GM18505 (cell line): ENCODE measurements around the gene DOK4.

Experiments used
- ATAC-seq: cut with Tn5 transposase; IDR thresholded peaks from one replicate; pipeline ENCODE4 v1.9.1; 2021; ENCODE audit not compliant: unreplicated experiment
- POLR2A ChIP-seq: IDR thresholded peaks from 4 replicates; pipeline ENCODE4 v1.6.1; 2011; ENCODE audit warnings: borderline replicate concordance; ENCODE audit not compliant: insufficient read depth, insufficient read length; ENCODE audit errors: extremely low read depth

The DOK4 gene

DNA sequence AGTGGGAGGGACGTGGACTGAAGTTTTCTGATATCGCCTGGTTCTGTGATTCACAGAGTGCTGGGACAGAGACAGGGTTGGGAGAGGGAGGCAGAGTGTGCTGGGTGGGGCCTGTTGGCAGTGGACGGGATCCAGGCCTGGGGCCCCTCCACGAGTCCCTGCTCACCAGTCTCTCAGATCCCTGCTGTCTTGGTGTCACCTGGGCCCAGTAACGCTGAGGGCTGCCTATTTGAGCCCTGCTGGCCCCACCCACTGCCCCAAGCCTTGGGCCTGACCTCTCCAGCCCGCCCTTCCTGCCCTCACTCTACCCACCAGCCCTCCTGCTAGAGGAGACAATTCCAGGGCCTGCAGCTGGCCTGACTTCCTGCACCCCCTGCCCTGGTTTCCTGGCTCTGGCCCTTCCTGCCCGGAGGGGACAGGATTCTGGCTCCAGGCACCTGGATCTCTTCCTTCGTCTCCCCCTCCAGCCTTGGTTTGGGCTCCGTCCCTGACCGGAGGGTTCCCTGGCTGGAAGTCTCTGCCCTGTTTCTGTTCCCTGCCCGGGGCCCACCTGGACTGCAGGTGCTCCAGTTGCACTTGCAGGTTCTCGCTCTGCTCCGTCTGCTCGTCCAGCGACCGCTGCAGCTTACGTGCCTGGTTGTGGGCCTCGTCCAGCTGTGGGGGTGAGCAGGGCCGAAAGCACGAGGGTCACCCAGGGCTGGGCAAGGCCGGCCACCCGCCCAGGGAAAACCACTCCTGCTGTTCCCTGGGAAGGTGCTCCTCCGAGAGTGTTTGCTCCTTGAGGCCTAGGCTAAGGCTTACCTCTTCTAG lies 28.7 kb upstream of the DOK4 start:
- ATAC-seq, result no peak
- TF ChIP-seq POLR2A, result no peak

DNA sequence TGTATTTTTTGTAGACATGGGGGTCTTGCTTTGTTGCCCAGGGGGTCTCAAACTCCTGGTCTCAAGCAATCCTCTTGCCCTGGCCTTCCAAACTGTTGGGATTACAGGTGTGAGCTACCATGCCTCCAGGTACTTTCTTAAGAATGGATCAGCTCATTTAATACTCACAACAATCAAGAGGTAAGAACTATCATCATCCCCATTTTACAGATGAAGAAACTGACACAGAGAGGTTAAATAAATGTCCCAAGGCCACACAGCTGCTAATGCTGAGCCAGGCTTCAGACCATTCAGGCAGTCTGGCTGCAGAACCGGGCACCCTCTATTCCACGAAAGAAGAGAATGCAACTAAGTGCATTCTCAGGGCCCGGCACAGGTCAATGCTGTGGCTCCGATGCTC lies 28.1 kb upstream of the DOK4 start:
- no peak for TF ChIP-seq POLR2A
- ATAC-seq, result no peak

DNA sequence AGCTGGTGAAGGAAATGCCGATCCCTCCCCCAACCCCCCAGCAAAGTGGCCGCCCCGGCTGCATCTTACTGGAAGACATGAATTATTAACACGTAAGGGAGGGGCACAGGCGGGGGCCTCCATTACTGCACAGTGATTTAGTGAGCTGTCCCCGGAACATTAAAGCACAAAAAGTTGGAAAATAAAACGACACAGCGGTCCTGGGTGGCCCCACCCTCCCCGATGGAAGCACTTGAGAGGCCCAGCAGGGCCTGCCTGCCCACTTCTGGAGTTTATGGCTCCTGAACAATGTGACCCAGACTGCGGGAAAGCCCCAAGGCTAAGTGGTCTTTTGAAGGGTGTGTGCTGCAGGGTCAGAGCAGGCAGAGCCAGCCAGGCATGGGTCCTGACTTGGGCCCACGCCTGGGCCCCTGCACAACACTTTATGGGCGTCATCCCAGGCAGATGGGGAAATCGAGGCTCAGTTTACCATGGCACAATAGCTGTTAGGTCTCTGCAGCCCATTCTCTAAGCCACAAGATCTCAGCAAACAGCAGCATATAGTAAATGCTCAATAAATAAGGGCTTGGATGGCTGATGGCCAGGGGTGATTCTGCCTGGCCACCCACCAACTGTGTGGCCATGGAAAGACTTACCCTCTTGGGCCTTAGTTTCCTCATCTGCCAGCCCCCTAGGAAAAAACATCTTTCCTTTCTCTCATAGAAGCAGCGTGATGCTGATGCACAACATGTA lies 27.2 kb upstream of the DOK4 start:
- no peak for ATAC-seq
- TF ChIP-seq POLR2A, result no peak

DNA sequence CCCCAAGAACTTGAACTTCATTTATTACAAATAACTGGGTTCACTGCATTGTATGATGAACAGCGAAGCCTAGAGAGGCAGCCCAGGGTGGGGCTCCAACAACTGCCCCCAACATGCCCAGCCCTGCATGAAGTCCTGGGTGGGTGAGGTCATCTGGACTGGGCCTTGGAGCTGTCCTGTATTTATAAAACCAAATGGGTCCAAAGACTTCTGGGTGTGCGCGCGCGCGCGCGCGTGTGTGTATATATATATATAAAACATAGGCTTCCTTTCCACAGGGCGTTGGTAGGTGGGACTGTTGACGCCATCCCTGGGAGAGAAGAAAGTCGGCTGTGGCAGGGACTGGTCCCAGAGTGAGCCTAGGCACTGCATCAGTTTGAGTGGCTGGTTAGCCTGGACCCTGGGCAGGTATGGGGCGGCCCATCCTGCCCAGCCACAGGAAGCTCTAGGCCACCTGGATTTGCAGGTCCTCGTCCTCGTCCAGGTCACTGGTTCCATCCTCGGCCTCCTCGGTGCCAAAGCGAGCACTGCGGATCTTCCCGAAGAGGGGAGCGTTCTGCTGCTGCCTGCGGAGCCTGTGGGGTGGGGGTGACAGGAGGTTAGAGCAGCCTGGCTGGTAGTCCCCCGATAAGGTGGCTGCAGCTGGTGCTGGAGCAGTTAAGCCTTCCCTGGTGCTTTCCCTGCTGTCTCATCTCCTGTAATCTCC lies 26.2 kb upstream of the DOK4 start:
- TF ChIP-seq POLR2A, result no peak
- ATAC-seq, result no peak

DNA sequence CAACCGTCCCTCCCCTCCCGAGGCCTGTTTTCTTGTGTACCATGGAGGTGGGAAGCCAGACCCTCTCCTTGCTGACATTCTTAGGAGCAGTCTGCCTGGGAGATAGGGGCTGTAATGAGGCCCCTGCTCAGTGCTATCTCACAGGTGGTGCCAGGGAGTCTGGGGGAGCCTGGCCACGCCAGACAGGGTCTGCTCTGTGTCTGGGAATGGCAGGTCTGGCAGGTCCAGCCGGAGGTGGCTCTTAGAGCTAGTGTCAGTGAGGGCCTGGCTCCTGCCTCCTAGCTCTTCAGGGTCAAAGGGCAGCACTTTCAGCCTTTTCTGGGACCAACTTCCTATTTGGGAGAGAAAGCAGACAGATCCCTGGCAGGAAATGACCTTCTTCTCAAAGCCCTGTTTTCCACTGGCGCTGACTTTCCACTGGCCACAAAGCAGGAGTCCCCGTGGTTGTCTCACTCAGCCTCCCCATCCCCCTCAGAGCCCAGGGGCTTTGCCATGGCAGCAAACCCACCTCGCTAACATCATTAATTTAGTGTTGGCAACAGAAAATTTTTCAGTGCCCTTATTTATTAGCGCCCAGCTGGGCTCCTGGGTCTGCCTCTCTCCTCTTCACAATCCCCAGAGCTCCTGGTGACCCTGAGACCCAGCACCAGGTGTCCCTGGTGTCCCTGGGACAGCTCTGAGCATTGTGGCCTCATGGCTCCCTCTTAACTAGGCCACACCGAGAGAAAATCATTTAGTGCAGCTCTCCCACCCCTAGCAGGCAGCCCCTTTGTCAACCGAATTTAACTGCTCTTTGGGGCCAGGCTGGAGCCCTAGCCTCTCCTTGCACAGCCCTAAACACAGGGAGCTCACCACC lies 24.0 kb upstream of the DOK4 start:
- no peak for ATAC-seq
- TF ChIP-seq POLR2A, result no peak

DNA sequence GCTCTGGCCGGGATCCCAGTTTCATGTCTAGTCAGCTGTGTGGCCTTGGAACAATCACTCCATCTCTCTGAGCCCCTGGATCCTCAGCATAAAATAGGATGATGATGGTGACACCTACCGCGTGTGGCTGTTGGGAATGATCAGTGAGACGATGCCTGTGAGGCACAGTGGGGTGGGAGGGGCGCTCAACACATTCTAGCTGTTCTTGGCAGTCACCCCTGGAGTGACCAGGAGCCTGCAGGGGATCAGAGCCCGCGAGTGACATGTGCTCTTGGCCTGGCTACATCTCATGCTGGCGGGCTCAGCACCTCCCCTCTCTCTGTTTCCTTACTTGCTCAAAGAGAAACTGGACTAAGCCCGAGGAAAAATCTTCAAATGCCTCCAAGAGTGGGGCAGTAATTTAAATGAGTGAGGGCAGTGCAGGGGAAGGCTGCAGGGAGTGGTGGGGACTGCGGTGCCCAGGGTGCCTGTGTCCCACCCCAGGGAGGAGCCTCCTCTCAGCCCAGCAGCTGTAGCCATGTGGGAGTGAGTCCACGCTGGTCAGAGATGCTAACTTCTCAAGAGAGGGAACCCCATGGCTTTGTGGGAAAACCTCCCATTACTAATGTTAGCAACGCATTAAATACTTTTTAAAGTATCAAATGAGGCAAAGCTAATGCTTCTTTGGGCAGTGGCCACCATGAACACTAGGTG lies 23.1 kb upstream of the DOK4 start:
- no peak for TF ChIP-seq POLR2A
- no peak for ATAC-seq

DNA sequence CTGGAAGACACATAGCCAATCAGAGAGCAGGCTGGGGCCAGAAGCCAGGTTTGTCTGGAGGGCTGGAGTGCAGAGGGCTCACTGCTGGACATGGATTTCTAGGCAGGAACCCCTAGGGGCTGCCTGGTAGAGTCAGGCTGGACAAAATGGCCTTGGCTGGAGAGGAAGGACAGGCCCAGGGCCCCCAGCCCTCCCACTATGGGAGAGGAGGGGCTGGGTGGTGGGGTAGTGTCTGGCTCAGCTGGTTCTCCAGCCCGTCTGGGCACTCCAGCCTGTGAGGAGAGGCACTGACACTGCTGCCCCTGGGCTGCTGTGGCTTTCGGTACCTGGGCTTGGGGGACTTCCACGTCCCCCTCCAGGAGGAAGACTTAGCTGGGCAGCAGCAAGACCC lies 21.7 kb upstream of the DOK4 start:
- no peak for TF ChIP-seq POLR2A
- no peak for ATAC-seq

DNA sequence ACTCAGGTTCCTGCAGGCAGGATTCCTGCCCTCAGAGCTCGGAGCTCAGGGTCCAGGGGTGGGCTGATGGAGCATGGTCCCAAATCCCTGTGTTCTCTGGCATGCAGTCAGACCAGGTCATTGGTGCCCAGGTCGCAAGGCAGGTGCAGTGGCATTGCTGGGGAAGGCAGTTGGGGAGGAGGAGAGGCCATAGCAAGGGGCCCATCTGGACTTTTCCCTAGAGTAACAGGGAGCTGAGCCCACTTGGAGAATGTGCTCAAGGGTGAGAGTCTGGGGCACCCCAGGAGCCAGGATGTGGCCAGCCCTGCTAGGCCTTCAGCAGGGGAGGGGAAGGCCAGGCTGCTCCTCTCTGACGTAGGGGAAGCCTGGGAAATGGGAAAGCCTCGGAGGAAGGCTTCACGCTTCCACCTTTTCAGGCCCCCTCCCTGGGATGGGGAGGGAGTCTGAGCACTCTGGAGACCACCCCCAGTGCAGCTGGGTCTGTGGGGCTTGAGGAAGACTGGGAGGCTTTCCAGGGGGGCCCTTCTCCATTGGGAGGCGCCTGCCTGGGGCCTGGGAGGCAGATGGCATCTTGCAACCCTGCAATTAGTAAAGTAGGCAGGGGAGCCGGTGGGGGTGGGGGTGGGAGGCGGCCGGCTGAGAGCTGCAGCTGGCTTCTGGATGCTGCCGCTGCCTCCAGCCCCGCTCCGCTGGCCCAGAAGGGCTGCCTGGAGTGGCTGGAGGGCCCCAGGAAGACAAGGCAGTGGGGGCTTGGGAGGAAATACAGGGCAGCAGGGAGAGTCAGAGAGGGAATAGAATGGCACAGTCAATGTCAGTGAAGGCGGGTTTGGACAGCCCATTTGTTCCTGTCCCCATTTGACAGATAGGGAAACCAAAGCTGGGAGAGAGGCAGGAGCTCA lies 21.1 kb upstream of the DOK4 start:
- no peak for TF ChIP-seq POLR2A
- ATAC-seq, result no peak

DNA sequence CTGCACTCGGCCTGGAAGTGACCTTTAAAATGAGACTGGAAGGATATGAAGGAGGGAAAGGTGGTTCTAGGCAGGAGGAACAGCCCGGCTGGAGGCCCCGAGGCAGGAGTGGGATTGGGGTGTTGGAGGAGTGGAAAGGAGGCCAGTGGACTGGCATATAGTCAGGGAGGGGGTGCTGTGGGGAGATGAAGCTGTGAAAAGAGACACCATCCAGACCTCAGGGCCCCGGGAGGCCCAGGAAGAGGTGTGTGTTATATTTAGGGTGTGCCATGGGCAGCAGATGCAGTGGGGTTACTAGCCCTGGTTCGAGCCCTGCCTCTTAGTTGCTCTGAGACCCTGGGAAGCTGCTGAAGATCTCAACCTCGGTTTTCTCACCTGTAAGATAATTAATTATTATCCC lies 18.9 kb upstream of the DOK4 start:
- no peak for TF ChIP-seq POLR2A
- no peak for ATAC-seq

DNA sequence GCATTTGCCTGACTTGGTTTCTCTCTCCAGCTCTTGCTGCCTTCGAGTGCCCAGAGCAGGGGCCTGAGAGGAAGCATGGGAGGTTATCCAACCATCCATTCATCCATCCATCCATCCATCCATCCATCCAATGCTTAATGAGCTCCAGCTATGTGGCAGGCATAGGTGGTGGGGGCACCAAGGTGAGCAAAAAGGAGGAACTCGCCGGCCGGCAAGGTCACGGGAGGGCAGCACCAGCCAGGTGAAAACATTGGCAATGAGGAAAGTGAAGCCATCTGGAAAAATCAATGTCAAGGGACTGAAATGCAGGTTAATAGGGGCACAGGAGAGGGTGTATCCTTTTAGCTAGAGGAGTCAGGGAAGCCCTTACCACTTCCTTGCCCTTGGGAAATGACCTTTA lies 18.2 kb upstream of the DOK4 start:
- ATAC-seq, result no peak

DNA sequence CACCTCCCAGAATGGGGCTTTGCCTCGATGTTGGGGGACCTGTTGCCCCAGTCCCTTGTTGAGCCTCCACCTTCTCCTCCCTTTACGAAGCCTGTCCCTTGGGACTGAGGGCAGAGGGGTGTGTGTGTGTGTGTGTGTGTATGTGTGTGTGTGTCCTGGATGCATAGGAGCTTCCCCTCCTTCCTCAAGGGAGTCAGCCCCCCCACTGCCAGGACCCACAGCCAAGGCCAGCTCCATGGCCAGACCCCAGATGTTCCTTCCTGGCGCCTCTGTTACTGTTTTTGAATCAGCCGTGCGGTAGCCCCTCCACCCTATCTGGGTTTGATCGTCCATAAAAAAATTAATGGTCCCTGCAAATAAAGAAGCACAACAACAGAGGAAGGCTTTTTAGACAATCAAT lies 17.7 kb upstream of the DOK4 start:
- TF ChIP-seq POLR2A, result no peak
- ATAC-seq, result no peak

More for the DNA sequence above, 18.2 kb upstream of the DOK4 start:
- no peak for TF ChIP-seq POLR2A

DNA sequence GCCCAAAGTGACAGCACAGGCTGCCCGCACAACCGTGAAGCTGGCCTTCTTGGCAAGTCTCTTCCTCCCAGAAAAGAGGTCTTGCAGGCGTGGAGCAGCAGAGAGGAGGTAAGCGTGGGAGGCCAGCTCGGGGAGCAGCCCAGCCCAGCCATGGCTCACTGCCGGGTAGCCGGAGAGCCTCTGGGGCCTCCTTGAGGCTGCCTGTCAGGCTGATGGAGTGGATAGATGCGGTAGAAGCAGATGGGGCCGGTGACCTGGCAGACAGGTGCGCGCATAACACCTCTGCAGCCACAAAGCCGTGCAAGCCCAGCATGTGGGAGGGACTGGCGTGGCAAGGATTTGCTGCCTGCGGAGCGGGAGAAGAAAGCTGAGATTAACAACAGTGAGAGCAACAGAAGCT lies 17.1 kb upstream of the DOK4 start:
- TF ChIP-seq POLR2A, result no peak
- no peak for ATAC-seq

DNA sequence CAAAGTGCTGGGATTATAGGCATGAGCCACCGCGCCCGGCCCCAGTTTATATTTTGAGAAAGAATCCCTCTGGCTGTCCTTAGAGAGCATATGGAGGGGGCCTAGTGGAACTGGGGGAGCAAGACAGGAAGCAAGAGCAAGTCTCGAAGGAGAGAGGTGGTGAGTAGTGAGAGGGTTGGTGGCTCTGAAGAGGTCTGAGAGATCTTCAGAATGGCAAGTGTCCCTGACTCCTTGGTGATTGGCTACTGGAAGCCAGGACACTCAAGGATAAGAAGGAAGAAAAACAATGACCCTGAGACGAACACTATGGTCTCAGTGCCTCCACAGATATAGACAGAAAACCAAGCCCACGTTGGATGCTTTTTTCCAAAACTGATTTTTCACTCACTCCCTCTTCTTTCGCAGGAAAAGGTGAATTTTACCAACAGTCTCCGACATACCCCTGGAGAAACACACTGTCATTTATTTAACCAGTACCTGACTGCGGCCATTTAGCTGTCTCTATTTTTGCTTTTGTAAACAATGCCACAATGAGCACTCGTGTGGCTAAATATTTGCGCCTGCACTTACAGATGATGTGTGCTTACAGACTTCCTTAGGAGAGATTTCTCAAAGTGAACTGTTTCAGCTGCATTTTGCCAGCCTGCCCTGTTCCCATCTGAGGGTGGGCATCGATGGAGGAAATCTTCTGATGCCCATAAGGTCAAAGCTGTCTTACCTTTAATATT lies 15.9 kb upstream of the DOK4 start:
- TF ChIP-seq POLR2A, result no peak
- no peak for ATAC-seq
